H1 (cell line): ENCODE measurements around the gene AHDC1. TPM values are rescaled to one million over a fixed set of nuclear protein-coding genes. Genes with fewer than 3 reads are reported as not detected.

Experiments
- CHD1 ChIP-seq: IDR thresholded peaks from 2 replicates; pipeline ENCODE4 v1.6.1; 2012; ENCODE audit warnings: low read depth, low read length, improper control_type of control experiment
- polyA plus RNA-seq, 7 experiments: library from polyadenylated mRNA; depleted of rRNA in 3 of 7; stranded (reverse) in 5 of 7; unstranded in 2 of 7; fragments of >200 nt in 5 of 7; fragments of 200-250 nt in 2 of 7; gene quantifications; 1 replicate in 5 of 7; 2 replicates in 1 of 7; 4 replicates in 1 of 7; pipeline versions ENCODE4 v1.2.1 to v1.2.3, GENCODE V29; 2011 to 2013; ENCODE audit warnings: missing spikeins in 2 of 7, mixed read lengths in 2 of 7
- total RNA-seq: library from RNA; stranded (reverse); fragmentation: NEBNext Ultra II Directional; extraction: Animal tissue kit (Norgen Biotek cat#: 25700); gene quantifications from 2 replicates; pipeline ENCODE4 v1.2.1, GENCODE V29; 2021
- TF ChIP-seq, protein P1 (sequence below): IDR thresholded peaks from 2 replicates; pipeline ENCODE4 v1.6.1; 2012; ENCODE audit warnings: inconsistent platforms

AHDC1 gene
- total and polyA plus RNA-seq, 2 of the 8 experiments (the other 6 are each of a cell fraction or from before 2014, with no cell fraction given) = 4.4 to 35.1 TPM

- TF ChIP-seq, protein P1, sequence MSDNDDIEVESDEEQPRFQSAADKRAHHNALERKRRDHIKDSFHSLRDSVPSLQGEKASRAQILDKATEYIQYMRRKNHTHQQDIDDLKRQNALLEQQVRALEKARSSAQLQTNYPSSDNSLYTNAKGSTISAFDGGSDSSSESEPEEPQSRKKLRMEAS = 0 out of 2 replicates have a peak, but pooled peaks have one; percentile 13
- peak; percentile 97 for TF ChIP-seq CHD1
- TF ChIP-seq, all 59 proteins: peak for 19
Measured at GRCh38 chr1:27489973-27490741, 113.8 kb downstream of the AHDC1 start, which contains the start of gene WASF2 (continued).
